Neural progenitor cell (in vitro differentiated cells): ENCODE data around the gene ERMAP. TPM values are rescaled to one million over a fixed set of nuclear protein-coding genes. Genes with fewer than 3 reads are reported as not detected.

Experiments used
- DNase-seq: peaks from one replicate; pipeline ENCODE4 v3.0.0-alpha.2; 2016; ENCODE audit warnings: low spot score
- H2AFZ ChIP-seq: fragments of 200-600 bp; sonication (generic); replicated peaks from 2 replicates; pipeline ENCODE4 v1.6.1; 2016; ENCODE audit warnings: antibody characterized with exemption
- H3F3A ChIP-seq: fragments of 200-600 bp; sonication (generic); 2 replicates; pipeline ENCODE4 v1.6.1; 2016; ENCODE audit warnings: antibody characterized with exemption, low read depth
- H3K27ac ChIP-seq: fragments of 200-600 bp; sonication (generic); 2 replicates; pipeline ENCODE4 v1.5.1; 2016; ENCODE audit warnings: mild to moderate bottlenecking
- H3K27me3 ChIP-seq: fragments of 200-600 bp; sonication (generic); 2 replicates; pipeline ENCODE4 v1.6.1; 2016; ENCODE audit warnings: mild to moderate bottlenecking, moderate library complexity
- H3K36me3 ChIP-seq: fragments of 200-600 bp; sonication (generic); 2 replicates; pipeline ENCODE4 v1.5.1; 2016
- H3K4me1 ChIP-seq: fragments of 200-600 bp; sonication (generic); 2 replicates; pipeline ENCODE4 v1.6.1; 2016; ENCODE audit warnings: mixed run types
- H3K4me2 ChIP-seq: fragments of 200-600 bp; sonication (generic); 2 replicates; pipeline ENCODE4 v1.6.1; 2016
- H3K4me3 ChIP-seq: fragments of 200-600 bp; sonication (generic); 2 replicates; pipeline ENCODE4 v1.5.1; 2016
- H3K79me2 ChIP-seq: fragments of 200-600 bp; sonication (generic); 2 replicates; pipeline ENCODE4 v1.6.1; 2016; ENCODE audit warnings: low read depth
- H3K9ac ChIP-seq: fragments of 200-600 bp; sonication (generic); 2 replicates; pipeline ENCODE4 v1.6.1; 2016
- H3K9me3 ChIP-seq: fragments of 200-600 bp; sonication (generic); 2 replicates; pipeline ENCODE4 v1.5.1; 2016; ENCODE audit warnings: low read depth
- H4K20me1 ChIP-seq: fragments of 200-600 bp; sonication (generic); 2 replicates; pipeline ENCODE4 v1.6.1; 2016; ENCODE audit warnings: low read depth
- H3K27ac Mint-ChIP-seq: 3 replicates; pipeline ENCODE4 v1.8.0; 2021; ENCODE audit warnings: mixed read lengths
- H3K27me3 Mint-ChIP-seq: 2 replicates; pipeline ENCODE4 v1.8.0; 2022; ENCODE audit warnings: low read depth, mild to moderate bottlenecking, inconsistent platforms, moderate library complexity, mixed read lengths; ENCODE audit not compliant: insufficient read depth
- H3K36me3 Mint-ChIP-seq: 3 replicates; pipeline ENCODE4 v1.8.0; 2021; ENCODE audit warnings: mixed read lengths
- H3K4me1 Mint-ChIP-seq: 3 replicates; pipeline ENCODE4 v1.8.0; 2021; ENCODE audit warnings: mixed read lengths
- H3K4me3 Mint-ChIP-seq: 3 replicates; pipeline ENCODE4 v1.8.0; 2021; ENCODE audit warnings: mild to moderate bottlenecking, moderate library complexity, mixed read lengths
- H3K9me3 Mint-ChIP-seq: 3 replicates; pipeline ENCODE4 v1.8.0; 2020; ENCODE audit warnings: mixed read lengths
- EZH2 ChIP-seq: fragments of 200-600 bp; sonication (generic); IDR thresholded peaks from 2 replicates; pipeline ENCODE4 v1.6.1; 2017; ENCODE audit warnings: antibody characterized with exemption, mild to moderate bottlenecking, moderate library complexity
- EZH2phosphoT487 ChIP-seq: fragments of 200-600 bp; sonication (generic); IDR thresholded peaks from 2 replicates; pipeline ENCODE4 v1.6.1; 2017; ENCODE audit warnings: antibody characterized with exemption
- total RNA-seq: library from RNA; depleted of rRNA; stranded (reverse); fragments of >200 nt; gene quantifications from 2 replicates; pipeline ENCODE4 v1.2.3, GENCODE V29; 2015; ENCODE audit warnings: low replicate concordance
- TF ChIP-seq, protein P1 (sequence below): fragments of 200-600 bp; sonication (generic); IDR thresholded peaks from 2 replicates; pipeline ENCODE4 v1.5.1; 2017; ENCODE audit warnings: antibody characterized with exemption, mild to moderate bottlenecking

ERMAP gene
- total RNA-seq, 1 donor from 2014 or later, result 2.2 TPM

DNA sequence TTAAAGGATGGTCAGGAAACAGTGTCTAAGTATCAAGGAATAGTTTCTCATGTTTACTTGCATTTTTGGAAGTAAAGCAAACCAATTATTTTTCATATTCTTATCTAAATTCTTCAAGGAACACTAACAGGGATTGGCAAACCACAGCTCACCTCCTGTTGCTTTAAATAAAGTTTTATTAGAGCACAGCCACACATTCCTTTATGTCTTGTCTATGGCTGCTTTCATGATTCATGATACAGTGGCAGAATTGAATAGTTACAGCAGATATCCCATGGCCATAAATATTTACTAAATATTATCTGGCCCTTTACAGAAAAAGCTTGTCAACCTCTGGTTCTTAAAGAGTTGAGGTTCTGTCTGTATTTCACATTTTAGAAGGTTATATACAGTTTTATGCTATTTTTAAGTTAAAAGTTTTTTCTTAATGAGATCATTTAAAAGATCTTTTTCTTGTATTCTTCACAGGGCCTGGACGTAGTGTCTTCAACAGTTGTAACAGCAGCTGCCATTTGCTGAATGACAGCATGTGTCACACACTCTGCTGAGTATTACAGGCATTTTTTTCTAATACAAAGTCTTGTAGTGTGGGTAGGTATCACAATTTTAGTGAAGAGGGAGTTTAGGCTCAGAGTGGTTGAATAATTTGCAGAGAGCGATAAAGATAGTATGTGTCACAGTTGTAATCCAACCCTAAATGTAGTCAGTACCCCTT lies 32.1 kb downstream of the ERMAP start:
- no peaks in the 10 kb centered on the region for H3K9me3 ChIP-seq
- no peak overlapping the region for H3K9ac ChIP-seq
- no peaks in the 10 kb centered on the region for H3K27me3 ChIP-seq
- H3K4me3 Mint-ChIP-seq, result peak overlapping the region; percentile 48
- H3K27ac ChIP-seq, result no peak overlapping the region
- TF ChIP-seq EZH2phosphoT487, result no peak
- TF ChIP-seq EZH2, result no peak
- TF ChIP-seq, protein P1, sequence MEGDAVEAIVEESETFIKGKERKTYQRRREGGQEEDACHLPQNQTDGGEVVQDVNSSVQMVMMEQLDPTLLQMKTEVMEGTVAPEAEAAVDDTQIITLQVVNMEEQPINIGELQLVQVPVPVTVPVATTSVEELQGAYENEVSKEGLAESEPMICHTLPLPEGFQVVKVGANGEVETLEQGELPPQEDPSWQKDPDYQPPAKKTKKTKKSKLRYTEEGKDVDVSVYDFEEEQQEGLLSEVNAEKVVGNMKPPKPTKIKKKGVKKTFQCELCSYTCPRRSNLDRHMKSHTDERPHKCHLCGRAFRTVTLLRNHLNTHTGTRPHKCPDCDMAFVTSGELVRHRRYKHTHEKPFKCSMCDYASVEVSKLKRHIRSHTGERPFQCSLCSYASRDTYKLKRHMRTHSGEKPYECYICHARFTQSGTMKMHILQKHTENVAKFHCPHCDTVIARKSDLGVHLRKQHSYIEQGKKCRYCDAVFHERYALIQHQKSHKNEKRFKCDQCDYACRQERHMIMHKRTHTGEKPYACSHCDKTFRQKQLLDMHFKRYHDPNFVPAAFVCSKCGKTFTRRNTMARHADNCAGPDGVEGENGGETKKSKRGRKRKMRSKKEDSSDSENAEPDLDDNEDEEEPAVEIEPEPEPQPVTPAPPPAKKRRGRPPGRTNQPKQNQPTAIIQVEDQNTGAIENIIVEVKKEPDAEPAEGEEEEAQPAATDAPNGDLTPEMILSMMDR, result no peak
- H3K79me2 ChIP-seq, result peaks cover 32% of the 10 kb centered on the region
- H3K36me3 Mint-ChIP-seq, result peaks cover 49% of the 10 kb centered on the region
- no peak overlapping the region for H3K4me2 ChIP-seq
- no peak overlapping the region for H3K4me3 ChIP-seq
- peaks cover 23% of the 10 kb centered on the region for H3K9me3 Mint-ChIP-seq
- H3K4me1 Mint-ChIP-seq, result peaks cover 16% of the 10 kb centered on the region
- peaks cover 12% of the 10 kb centered on the region for H3K4me1 ChIP-seq
- peaks cover 14% of the 10 kb centered on the region for H4K20me1 ChIP-seq
- H3K27me3 Mint-ChIP-seq, result peaks cover 5% of the 10 kb centered on the region
- H3K36me3 ChIP-seq, result peaks cover 4% of the 10 kb centered on the region
- no peak overlapping the region for H2AFZ ChIP-seq
- peaks cover 12% of the 10 kb centered on the region for H3F3A ChIP-seq
- no peak for DNase-seq
- no peak overlapping the region for H3K27ac Mint-ChIP-seq

DNA sequence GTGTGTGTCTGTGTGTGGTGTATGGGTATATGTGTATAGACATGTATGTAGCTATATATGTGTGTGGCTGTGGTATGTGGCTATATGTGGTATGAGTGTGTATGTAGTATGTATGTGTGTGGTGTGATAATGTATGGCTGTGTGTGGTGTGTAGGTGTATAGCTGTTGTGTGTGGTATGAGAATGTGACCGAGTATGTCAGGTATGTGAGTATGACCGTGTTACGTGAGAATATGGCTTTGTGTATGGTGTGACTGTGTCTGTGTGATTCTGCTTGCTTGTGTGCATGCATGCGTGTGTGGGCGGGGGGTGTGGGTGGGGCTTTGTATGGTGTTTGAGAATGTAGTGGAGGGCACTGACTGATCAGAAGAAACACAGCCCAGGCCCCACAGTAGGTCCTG lies 33.0 kb downstream of the ERMAP start:
- Mint-ChIP-seq H3K9me3 (peaks cover 24% of the 10 kb centered on the region), H3K27me3 (peaks cover 5% of the 10 kb centered on the region), H3K4me3 (no peak overlapping the region), H3K4me1 (peaks cover 16% of the 10 kb centered on the region), H3K36me3 (peaks cover 51% of the 10 kb centered on the region), H3K27ac (no peak overlapping the region)
- no peaks in the 10 kb centered on the region for H3K27me3 ChIP-seq
- H3K4me3 ChIP-seq, result no peak overlapping the region
- H3K4me1 ChIP-seq, result peaks cover 12% of the 10 kb centered on the region
- peaks cover 14% of the 10 kb centered on the region for H4K20me1 ChIP-seq
- peaks cover 32% of the 10 kb centered on the region for H3K79me2 ChIP-seq
- H3F3A ChIP-seq, result peaks cover 9% of the 10 kb centered on the region
- H3K4me2 ChIP-seq, result no peak overlapping the region
- no peak overlapping the region for H3K27ac ChIP-seq
- DNase-seq, result no peak
- TF ChIP-seq EZH2, result no peak
- no peak for TF ChIP-seq EZH2phosphoT487
- TF ChIP-seq, protein P1, result no peak
- H3K36me3 ChIP-seq, result peaks cover 4% of the 10 kb centered on the region
- no peak overlapping the region for H2AFZ ChIP-seq
- no peaks in the 10 kb centered on the region for H3K9me3 ChIP-seq
- H3K9ac ChIP-seq, result no peak overlapping the region

DNA sequence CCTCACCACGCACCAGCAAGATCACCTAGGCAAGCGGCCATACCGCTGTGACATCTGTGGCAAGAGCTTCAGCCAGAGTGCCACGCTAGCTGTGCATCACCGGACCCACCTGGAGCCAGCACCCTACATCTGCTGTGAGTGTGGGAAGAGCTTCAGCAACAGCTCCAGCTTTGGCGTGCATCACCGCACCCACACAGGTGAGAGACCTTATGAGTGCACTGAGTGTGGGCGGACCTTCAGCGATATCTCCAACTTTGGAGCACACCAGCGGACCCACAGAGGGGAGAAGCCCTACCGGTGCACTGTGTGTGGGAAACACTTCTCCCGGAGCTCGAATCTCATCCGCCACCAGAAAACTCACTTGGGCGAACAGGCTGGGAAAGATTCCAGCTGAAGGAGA lies 34.5 kb downstream of the ERMAP start:
- DNase-seq, result no peak
- Histone ChIP-seq H3K4me2 (no peak overlapping the region), H3K36me3 (peaks cover 4% of the 10 kb centered on the region), H3K4me1 (peaks cover 12% of the 10 kb centered on the region), H3K4me3 (no peak overlapping the region), H3K27ac (no peak overlapping the region), H2AFZ (no peak overlapping the region), H3K79me2 (peaks cover 32% of the 10 kb centered on the region), H3K9ac (no peak overlapping the region), H3K27me3 (no peaks in the 10 kb centered on the region), H4K20me1 (peaks cover 14% of the 10 kb centered on the region), H3K9me3 (no peaks in the 10 kb centered on the region), H3F3A (no peaks in the 10 kb centered on the region)
- peaks cover 58% of the 10 kb centered on the region for H3K36me3 Mint-ChIP-seq
- H3K4me1 Mint-ChIP-seq, result peaks cover 16% of the 10 kb centered on the region
- no peak overlapping the region for H3K4me3 Mint-ChIP-seq
- H3K27me3 Mint-ChIP-seq, result peaks cover 5% of the 10 kb centered on the region
- H3K9me3 Mint-ChIP-seq, result peaks cover 35% of the 10 kb centered on the region
- TF ChIP-seq, protein P1, result no peak
- TF ChIP-seq EZH2 (no peak), EZH2phosphoT487 (no peak)
- no peak overlapping the region for H3K27ac Mint-ChIP-seq
